DND-41 (cell line): ENCODE data around the gene GATD1.

Experiments used
- ATAC-seq: fragments of 200-7000 bp; cut with Tn5 transposase; 3 replicates; pipeline ENCODE4 v1.9.1; 2021; ENCODE audit warnings: low read depth; ENCODE audit not compliant: insufficient read depth
- DNase-seq: peaks from one replicate; pipeline ENCODE4 v3.0.0-alpha.2; 2020
- H2AFZ ChIP-seq: 2 replicates; pipeline ENCODE4 v1.6.0; 2012; ENCODE audit warnings: low read depth, low read length
- H3K27ac ChIP-seq: 2 replicates; pipeline ENCODE4 v1.5.1; 2012; ENCODE audit warnings: low read length, inconsistent platforms
- H3K27me3 ChIP-seq: fragments of 200-600 bp; sonication (generic); 2 replicates; pipeline ENCODE4 v1.6.0; 2012; ENCODE audit warnings: low read length, mild to moderate bottlenecking, inconsistent platforms; ENCODE audit not compliant: insufficient read depth, poor library complexity
- H3K36me3 ChIP-seq: 2 replicates; pipeline ENCODE4 v1.5.1; 2012; ENCODE audit warnings: low read length, inconsistent platforms; ENCODE audit not compliant: insufficient read depth
- H3K4me1 ChIP-seq: 2 replicates; pipeline ENCODE4 v1.5.1; 2012; ENCODE audit warnings: mild to moderate bottlenecking, low read length; ENCODE audit not compliant: insufficient read depth
- H3K4me2 ChIP-seq: 2 replicates; pipeline ENCODE4 v1.6.0; 2012; ENCODE audit warnings: mild to moderate bottlenecking, moderate library complexity, low read length, inconsistent platforms; ENCODE audit not compliant: insufficient read depth
- H3K4me3 ChIP-seq, 2 experiments: fragments of 200-600 bp in 1 of 2; shearing (Covaris generic) in 1 of 2; 2 replicates each; pipeline ENCODE4 v1.5.1; 2012 to 2016; ENCODE audit warnings: inconsistent platforms in 2 of 2, low read length in 2 of 2, mild to moderate bottlenecking in 2 of 2, low read depth in 1 of 2, moderate library complexity in 1 of 2
- H3K79me2 ChIP-seq: 2 replicates; pipeline ENCODE4 v1.6.0; 2012; ENCODE audit warnings: low read length, inconsistent platforms; ENCODE audit not compliant: insufficient read depth
- H3K9ac ChIP-seq: 2 replicates; pipeline ENCODE4 v1.6.0; 2012; ENCODE audit warnings: low read depth, mild to moderate bottlenecking, inconsistent platforms, low read length, moderate library complexity
- H3K9me3 ChIP-seq: 2 replicates; pipeline ENCODE4 v1.5.1; 2012; ENCODE audit warnings: low read length, moderate library complexity, mild to moderate bottlenecking, inconsistent platforms; ENCODE audit not compliant: insufficient read depth, severe bottlenecking
- H4K20me1 ChIP-seq: 2 replicates; pipeline ENCODE4 v1.6.0; 2012; ENCODE audit warnings: low read length; ENCODE audit not compliant: insufficient read depth
- EZH2 ChIP-seq: IDR thresholded peaks from 3 replicates; pipeline ENCODE4 v1.6.1; 2012; ENCODE audit warnings: borderline replicate concordance, low read depth, mild to moderate bottlenecking, moderate library complexity, low read length, inconsistent platforms; ENCODE audit not compliant: severe bottlenecking
- TF ChIP-seq, protein P1 (sequence below): IDR thresholded peaks from 2 replicates; pipeline ENCODE4 v1.5.1; 2012; ENCODE audit warnings: borderline replicate concordance, low read length, moderate library complexity, mild to moderate bottlenecking; ENCODE audit not compliant: poor library complexity, severe bottlenecking; ENCODE audit errors: extremely low read depth

GATD1 gene

DNA sequence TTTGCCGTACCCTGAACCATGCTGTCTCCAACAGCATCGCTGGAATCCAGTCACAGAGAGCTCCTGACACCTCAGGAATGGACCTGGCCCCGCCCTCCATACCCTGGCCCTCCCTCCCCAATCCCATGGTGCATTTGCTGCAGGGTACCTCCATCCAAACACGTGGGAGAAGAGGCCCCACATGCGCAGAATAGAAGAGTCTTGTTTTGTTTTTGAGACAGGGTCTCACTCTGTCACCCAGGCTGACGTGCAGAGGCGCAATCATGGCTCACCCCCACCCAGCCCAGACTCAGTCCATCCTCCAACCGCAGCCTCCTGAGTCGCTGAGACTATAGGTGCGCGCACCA, 39.1 kb upstream of the GATD1 start:
- no peak overlapping the region for H3K27ac ChIP-seq
- peaks cover 44% of the 10 kb centered on the region for H4K20me1 ChIP-seq
- H3K4me2 ChIP-seq, result no peak overlapping the region
- TF ChIP-seq, protein P1, sequence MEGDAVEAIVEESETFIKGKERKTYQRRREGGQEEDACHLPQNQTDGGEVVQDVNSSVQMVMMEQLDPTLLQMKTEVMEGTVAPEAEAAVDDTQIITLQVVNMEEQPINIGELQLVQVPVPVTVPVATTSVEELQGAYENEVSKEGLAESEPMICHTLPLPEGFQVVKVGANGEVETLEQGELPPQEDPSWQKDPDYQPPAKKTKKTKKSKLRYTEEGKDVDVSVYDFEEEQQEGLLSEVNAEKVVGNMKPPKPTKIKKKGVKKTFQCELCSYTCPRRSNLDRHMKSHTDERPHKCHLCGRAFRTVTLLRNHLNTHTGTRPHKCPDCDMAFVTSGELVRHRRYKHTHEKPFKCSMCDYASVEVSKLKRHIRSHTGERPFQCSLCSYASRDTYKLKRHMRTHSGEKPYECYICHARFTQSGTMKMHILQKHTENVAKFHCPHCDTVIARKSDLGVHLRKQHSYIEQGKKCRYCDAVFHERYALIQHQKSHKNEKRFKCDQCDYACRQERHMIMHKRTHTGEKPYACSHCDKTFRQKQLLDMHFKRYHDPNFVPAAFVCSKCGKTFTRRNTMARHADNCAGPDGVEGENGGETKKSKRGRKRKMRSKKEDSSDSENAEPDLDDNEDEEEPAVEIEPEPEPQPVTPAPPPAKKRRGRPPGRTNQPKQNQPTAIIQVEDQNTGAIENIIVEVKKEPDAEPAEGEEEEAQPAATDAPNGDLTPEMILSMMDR, result no peak
- TF ChIP-seq EZH2, result no peak
- ATAC-seq (no peak), DNase-seq (no peak)
- no peaks in the 10 kb centered on the region for H3K9me3 ChIP-seq
- H2AFZ ChIP-seq, result no peak overlapping the region
- H3K79me2 ChIP-seq, result peaks cover 28% of the 10 kb centered on the region
- peaks cover 38% of the 10 kb centered on the region for H3K4me1 ChIP-seq
- H3K9ac ChIP-seq, result no peak overlapping the region
- no peak overlapping the region for H3K4me3 ChIP-seq
- no peaks in the 10 kb centered on the region for H3K27me3 ChIP-seq
- peaks cover 32% of the 10 kb centered on the region for H3K36me3 ChIP-seq

DNA sequence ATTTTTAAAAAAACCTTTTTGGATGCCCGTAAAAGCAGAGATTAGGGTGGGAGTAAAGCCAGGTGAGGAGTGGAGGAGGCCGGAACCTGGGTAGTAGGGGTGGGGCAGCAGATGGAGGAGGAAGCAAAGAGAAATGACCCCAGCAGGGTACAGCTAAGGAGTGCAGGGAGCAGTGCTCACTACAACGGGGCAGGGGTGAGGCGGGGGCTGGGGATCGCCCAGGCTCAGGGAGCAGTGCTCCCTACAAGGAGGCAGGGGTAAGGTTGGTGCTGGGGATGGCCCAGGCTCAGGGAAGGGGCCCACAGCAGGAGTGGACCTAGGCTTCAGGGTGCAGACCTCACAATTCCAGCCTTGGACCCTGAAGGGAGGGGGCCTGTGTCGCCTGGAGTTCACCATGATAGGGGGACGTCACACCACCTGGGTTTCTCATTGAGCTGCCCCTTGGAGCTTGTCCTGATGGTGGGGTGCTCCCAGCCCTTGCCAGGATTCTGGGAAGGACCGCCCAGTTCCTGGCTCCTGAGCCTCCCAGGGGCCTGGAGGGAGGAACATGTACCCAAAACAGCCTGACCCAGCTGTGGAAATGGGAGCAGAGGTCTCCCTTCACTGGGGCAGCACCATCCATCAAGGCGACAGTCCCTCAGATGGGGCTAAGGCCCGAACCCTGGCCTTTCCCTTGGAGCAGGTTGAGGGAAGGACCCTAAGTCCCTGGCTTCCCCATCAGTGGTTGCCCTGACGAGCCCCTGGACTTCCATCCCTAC, 38.6 kb upstream of the GATD1 start:
- no peak overlapping the region for H3K4me3 ChIP-seq
- H3K27me3 ChIP-seq, result no peaks in the 10 kb centered on the region
- H3K4me1 ChIP-seq, result peaks cover 38% of the 10 kb centered on the region
- H3K79me2 ChIP-seq, result peaks cover 28% of the 10 kb centered on the region
- ATAC-seq (no peak), DNase-seq (no peak)
- H3K27ac ChIP-seq, result no peak overlapping the region
- no peak overlapping the region for H2AFZ ChIP-seq
- H3K4me2 ChIP-seq, result no peak overlapping the region
- H4K20me1 ChIP-seq, result peaks cover 44% of the 10 kb centered on the region
- peaks cover 32% of the 10 kb centered on the region for H3K36me3 ChIP-seq
- TF ChIP-seq, protein P1, result no peak
- TF ChIP-seq EZH2, result no peak
- no peak overlapping the region for H3K9ac ChIP-seq
- H3K9me3 ChIP-seq, result no peaks in the 10 kb centered on the region

DNA sequence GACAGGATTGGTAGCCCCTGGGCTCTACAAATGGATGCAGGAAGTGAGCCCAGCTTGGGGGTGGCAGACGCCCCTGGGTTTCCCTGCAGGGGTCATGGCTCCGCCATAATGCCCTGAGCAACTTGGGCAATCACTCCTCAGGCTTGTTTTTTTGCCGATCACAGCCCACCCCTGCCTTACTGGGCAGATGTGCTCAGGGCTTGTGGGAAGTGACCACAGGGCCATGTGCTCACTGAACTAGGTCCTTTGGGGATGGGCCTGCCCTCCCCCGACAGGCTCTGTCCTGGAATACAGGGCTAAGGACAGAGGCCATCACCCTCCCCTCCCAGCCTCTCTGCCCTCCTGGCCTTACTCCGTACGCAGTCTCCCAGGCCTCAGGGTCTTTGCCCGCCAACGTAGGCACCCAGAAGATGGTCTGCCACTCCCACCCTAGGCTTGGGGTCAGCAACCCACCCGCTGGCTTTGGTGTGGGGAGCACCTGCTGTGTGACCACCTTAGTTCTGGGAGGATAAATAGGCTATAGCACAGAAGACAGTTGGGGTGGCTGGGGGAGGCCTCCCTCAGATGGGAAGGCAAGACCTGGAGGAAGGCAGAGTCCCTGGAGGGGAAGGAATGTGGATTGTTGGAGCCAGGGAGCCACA, 36.3 kb upstream of the GATD1 start:
- H3K9ac ChIP-seq, result no peak overlapping the region
- DNase-seq, result no peak
- no peak for ATAC-seq
- no peaks in the 10 kb centered on the region for H3K27me3 ChIP-seq
- peaks cover 28% of the 10 kb centered on the region for H3K4me1 ChIP-seq
- no peaks in the 10 kb centered on the region for H3K9me3 ChIP-seq
- peaks cover 39% of the 10 kb centered on the region for H3K36me3 ChIP-seq
- H4K20me1 ChIP-seq, result peaks cover 45% of the 10 kb centered on the region
- H3K4me3 ChIP-seq, result no peak overlapping the region
- H3K79me2 ChIP-seq, result peaks cover 35% of the 10 kb centered on the region
- no peak overlapping the region for H3K27ac ChIP-seq
- no peak for TF ChIP-seq EZH2
- TF ChIP-seq, protein P1, result no peak
- H2AFZ ChIP-seq, result no peak overlapping the region
- H3K4me2 ChIP-seq, result no peak overlapping the region; the same call in 1 of the 2 replicates
